K562 (cell line): Measurements from ENCODE around the gene ZDHHC17. TPM values are rescaled to one million over a fixed set of nuclear protein-coding genes. Genes with fewer than 3 reads are reported as not detected.

ENCODE experiments used
- BCOR ChIP-seq: fragments of 450-650 bp; IDR thresholded peaks from 2 replicates; pipeline ENCODE4 v1.6.1; 2016
- BRCA1 ChIP-seq, 2 experiments: fragments of 450-650 bp in 1 of 2; sonication (generic) in 1 of 2; formaldehyde crosslinking in 1 of 2; IDR thresholded peaks; 2 replicates each; pipeline versions ENCODE4 v1.5.0 to v1.6.1; 2017 to 2020; ENCODE audit warnings: mild to moderate bottlenecking in 1 of 2, missing genetic modification reagents in 1 of 2
- CBFA2T3 ChIP-seq: fragments of 450-650 bp; IDR thresholded peaks from 2 replicates; pipeline ENCODE4 v1.6.1; 2017
- CSDE1 ChIP-seq, 2 experiments: fragments of 450-650 bp; IDR thresholded peaks; 2 replicates each; pipeline ENCODE4 v1.6.1; 2016; ENCODE audit warnings: mild to moderate bottlenecking in 1 of 2
- FUS ChIP-seq: fragments of 200-400 bp; formaldehyde crosslinking; optimal IDR thresholded peaks from 2 replicates; pipeline ENCODE3; 2017; ENCODE audit warnings: low read depth, low read length
- KLF10 ChIP-seq: fragments of 250-450 bp; sonication (Bioruptor Pico); IDR thresholded peaks from 2 replicates; pipeline ENCODE4 v1.6.1; 2021; ENCODE audit warnings: matching md5 sums
- KLF16 ChIP-seq: IDR thresholded peaks from 2 replicates; pipeline ENCODE4 v1.6.1; 2016; ENCODE audit warnings: antibody characterized with exemption
- MCM5 ChIP-seq: fragments of 450-650 bp; IDR thresholded peaks from 2 replicates; pipeline ENCODE4 v1.6.1; 2016; ENCODE audit warnings: low read depth
- NCOA6 ChIP-seq: fragments of 450-650 bp; IDR thresholded peaks from 2 replicates; pipeline ENCODE4 v1.6.1; 2017; ENCODE audit warnings: mild to moderate bottlenecking
- NCOR1 ChIP-seq: fragments of 450-650 bp; IDR thresholded peaks from 2 replicates; pipeline ENCODE4 v1.6.1; 2016; ENCODE audit warnings: mild to moderate bottlenecking, moderate library complexity
- NFYB ChIP-seq: IDR thresholded peaks from 2 replicates; pipeline ENCODE4 v1.6.1; 2011; ENCODE audit warnings: mild to moderate bottlenecking, moderate library complexity; ENCODE audit not compliant: insufficient read length; ENCODE audit errors: extremely low read depth
- RBM15 ChIP-seq: fragments of 200-400 bp; formaldehyde crosslinking; IDR thresholded peaks from 2 replicates; pipeline ENCODE4 v1.6.1; 2018; ENCODE audit warnings: mild to moderate bottlenecking, low read length, moderate library complexity; ENCODE audit not compliant: insufficient read depth
- RNF2 ChIP-seq: sonication (generic); IDR thresholded peaks from 2 replicates; pipeline ENCODE4 v1.6.1; 2016
- SMAD1 ChIP-seq: fragments of 150-350 bp; IDR thresholded peaks from 2 replicates; pipeline ENCODE4 v1.6.1; 2014; ENCODE audit warnings: low read length, low read depth; ENCODE audit not compliant: partially characterized antibody
- SREBF1 ChIP-seq: fragments of 150-350 bp; IDR thresholded peaks from 2 replicates; pipeline ENCODE4 v1.6.1; 2014; ENCODE audit warnings: antibody characterized with exemption, low read depth, low read length, borderline replicate concordance
- TAF9B ChIP-seq: fragments of 450-650 bp; IDR thresholded peaks from 2 replicates; pipeline ENCODE4 v1.6.1; 2018; ENCODE audit warnings: mild to moderate bottlenecking; ENCODE audit not compliant: partially characterized antibody
- TRIM24 ChIP-seq, 2 experiments: fragments of 450-650 bp; IDR thresholded peaks; 2 replicates each; pipeline ENCODE4 v1.6.1; 2016
- ZNF224 ChIP-seq: sonication (generic); formaldehyde crosslinking; IDR thresholded peaks from 2 replicates; pipeline ENCODE4 v1.8.0; 2022; ENCODE audit warnings: mild to moderate bottlenecking, missing genetic modification reagents
- ZNF354B ChIP-seq: fragments of 250-450 bp; sonication (Bioruptor Pico); IDR thresholded peaks from 2 replicates; pipeline ENCODE4 v1.4.0; 2020
- ZNF707 ChIP-seq: fragments of 250-450 bp; sonication (Bioruptor Pico); conservative IDR thresholded peaks from 2 replicates; pipeline ENCODE4 v1.8.0; 2022; ENCODE audit warnings: inconsistent platforms, mild to moderate bottlenecking, moderate library complexity
- polyA plus RNA-seq, 8 experiments: library from polyadenylated mRNA; depleted of rRNA in 4 of 8; stranded (reverse) in 5 of 8; unstranded in 3 of 8; fragments of >200 nt; fragmentation: Nextera tagmentation in 2 of 8; fragmentation: Illumina TruSeq in 1 of 8; extraction: Ambion mirVana in 2 of 8; extraction: Trizol in 1 of 8; gene quantifications; 2 replicates each; pipeline versions ENCODE4 v1.2.1 to v1.2.3, GENCODE V29; 2011 to 2014; ENCODE audit warnings: inconsistent platforms in 1 of 8, missing spikeins in 1 of 8
- total RNA-seq, 7 experiments: library from RNA; depleted of rRNA in 6 of 7; stranded (reverse); fragments of >200 nt in 6 of 7; fragmentation: Illumina TruSeq in 2 of 7; extraction: Trizol in 2 of 7; gene quantifications; 2 replicates each; pipeline versions ENCODE4 v1.2.1 to v1.2.3, GENCODE V29; 2011 to 2021; ENCODE audit warnings: low replicate concordance in 1 of 7
- TF ChIP-seq, protein P1 (sequence below), 2 experiments: fragments of 450-650 bp; conservative IDR thresholded peaks; 2 replicates each; pipeline ENCODE4 v1.6.1; 2017; ENCODE audit warnings: mild to moderate bottlenecking in 2 of 2, moderate library complexity in 2 of 2
- TF ChIP-seq, protein P2 (sequence below): IDR thresholded peaks from 2 replicates; pipeline ENCODE4 v1.6.1; 2014; ENCODE audit warnings: antibody characterized with exemption
- TF ChIP-seq, protein P3 (sequence below): sonication (generic); formaldehyde crosslinking; IDR thresholded peaks from 2 replicates; pipeline ENCODE4 v1.8.0; 2022; ENCODE audit warnings: mild to moderate bottlenecking, missing genetic modification reagents
- TF ChIP-seq, protein P4 (sequence below), 2 experiments: fragments of 450-650 bp; IDR thresholded peaks; 2 replicates each; pipeline ENCODE4 v1.6.1; 2016
- TF ChIP-seq, protein P5 (sequence below), 2 experiments: fragments of 450-650 bp in 1 of 2; sonication (generic) in 1 of 2; formaldehyde crosslinking in 1 of 2; IDR thresholded peaks in 1 of 2; conservative IDR thresholded peaks in 1 of 2; 2 replicates each; pipeline versions ENCODE4 v1.6.1 to v1.8.1; 2016 to 2023; ENCODE audit warnings: mild to moderate bottlenecking in 2 of 2, moderate library complexity in 2 of 2, inconsistent platforms in 1 of 2, missing genetic modification reagents in 1 of 2

ZDHHC17 gene
- total and polyA plus RNA-seq, 9 of the 15 experiments (the other 6 are each of a cell fraction or from before 2014, with no cell fraction given): 6.7 to 66.0 (median 27.5) TPM

DNA sequence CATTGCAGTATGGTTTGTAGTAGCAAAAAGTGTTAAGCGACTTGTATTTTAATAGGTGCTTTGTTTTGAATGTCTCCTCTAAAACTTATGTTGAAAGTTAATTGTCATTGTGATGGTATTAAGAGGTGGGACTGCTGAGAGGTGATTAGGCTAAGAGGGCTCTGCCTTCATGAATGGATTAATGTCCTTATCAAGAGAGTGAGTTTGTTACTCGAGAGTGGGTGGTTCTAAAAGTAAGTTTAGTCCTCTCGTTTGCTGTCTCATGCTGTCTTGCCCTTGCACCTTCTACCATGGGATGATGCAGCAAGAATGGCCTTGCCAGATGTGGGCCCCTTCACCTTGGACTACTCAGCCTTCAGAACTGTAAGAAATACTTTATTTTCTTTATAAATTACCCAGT, 17.4 kb downstream of the ZDHHC17 start (continued):
- TF ChIP-seq, protein P1, sequence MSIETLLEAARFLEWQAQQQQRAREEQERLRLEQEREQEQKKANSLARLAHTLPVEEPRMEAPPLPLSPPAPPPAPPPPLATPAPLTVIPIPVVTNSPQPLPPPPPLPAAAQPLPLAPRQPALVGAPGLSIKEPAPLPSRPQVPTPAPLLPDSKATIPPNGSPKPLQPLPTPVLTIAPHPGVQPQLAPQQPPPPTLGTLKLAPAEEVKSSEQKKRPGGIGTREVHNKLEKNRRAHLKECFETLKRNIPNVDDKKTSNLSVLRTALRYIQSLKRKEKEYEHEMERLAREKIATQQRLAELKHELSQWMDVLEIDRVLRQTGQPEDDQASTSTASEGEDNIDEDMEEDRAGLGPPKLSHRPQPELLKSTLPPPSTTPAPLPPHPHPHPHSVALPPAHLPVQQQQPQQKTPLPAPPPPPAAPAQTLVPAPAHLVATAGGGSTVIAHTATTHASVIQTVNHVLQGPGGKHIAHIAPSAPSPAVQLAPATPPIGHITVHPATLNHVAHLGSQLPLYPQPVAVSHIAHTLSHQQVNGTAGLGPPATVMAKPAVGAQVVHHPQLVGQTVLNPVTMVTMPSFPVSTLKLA (conservative IDR thresholded peaks at IDR 0.05): 0 out of 4 replicates have a peak, but pooled peaks of 1 of the 2 experiments have one; percentile 28
- no peak for TF ChIP-seq MCM5
- TF ChIP-seq TRIM24 (IDR thresholded peaks at IDR 0.05): peak; percentile 30 to 60; a peak in 2 of 4 replicates
- TF ChIP-seq, protein P2, sequence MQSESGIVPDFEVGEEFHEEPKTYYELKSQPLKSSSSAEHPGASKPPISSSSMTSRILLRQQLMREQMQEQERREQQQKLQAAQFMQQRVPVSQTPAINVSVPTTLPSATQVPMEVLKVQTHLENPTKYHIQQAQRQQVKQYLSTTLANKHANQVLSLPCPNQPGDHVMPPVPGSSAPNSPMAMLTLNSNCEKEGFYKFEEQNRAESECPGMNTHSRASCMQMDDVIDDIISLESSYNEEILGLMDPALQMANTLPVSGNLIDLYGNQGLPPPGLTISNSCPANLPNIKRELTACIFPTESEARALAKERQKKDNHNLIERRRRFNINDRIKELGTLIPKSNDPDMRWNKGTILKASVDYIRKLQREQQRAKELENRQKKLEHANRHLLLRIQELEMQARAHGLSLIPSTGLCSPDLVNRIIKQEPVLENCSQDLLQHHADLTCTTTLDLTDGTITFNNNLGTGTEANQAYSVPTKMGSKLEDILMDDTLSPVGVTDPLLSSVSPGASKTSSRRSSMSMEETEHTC: no peak
- TF ChIP-seq ZNF354B (CRISPR knock-in tag): no peak
- peak; percentile 15; the same call in 1 of the 2 replicates for TF ChIP-seq RNF2
- TF ChIP-seq TAF9B: peak; percentile 19
- TF ChIP-seq NCOA6: no peak
- no peak for TF ChIP-seq BCOR
- TF ChIP-seq NFYB: no peak
- no peak for TF ChIP-seq SMAD1
- no peak for TF ChIP-seq CSDE1 (IDR thresholded peaks at IDR 0.05)
- TF ChIP-seq KLF10 (CRISPR knock-in tag): no peak
- TF ChIP-seq ZNF707 (CRISPR knock-in tag): no peak
- TF ChIP-seq, protein P3, sequence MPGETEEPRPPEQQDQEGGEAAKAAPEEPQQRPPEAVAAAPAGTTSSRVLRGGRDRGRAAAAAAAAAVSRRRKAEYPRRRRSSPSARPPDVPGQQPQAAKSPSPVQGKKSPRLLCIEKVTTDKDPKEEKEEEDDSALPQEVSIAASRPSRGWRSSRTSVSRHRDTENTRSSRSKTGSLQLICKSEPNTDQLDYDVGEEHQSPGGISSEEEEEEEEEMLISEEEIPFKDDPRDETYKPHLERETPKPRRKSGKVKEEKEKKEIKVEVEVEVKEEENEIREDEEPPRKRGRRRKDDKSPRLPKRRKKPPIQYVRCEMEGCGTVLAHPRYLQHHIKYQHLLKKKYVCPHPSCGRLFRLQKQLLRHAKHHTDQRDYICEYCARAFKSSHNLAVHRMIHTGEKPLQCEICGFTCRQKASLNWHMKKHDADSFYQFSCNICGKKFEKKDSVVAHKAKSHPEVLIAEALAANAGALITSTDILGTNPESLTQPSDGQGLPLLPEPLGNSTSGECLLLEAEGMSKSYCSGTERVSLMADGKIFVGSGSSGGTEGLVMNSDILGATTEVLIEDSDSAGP (CRISPR knock-in tag): no peak
- no peak for TF ChIP-seq FUS
- TF ChIP-seq, protein P4, sequence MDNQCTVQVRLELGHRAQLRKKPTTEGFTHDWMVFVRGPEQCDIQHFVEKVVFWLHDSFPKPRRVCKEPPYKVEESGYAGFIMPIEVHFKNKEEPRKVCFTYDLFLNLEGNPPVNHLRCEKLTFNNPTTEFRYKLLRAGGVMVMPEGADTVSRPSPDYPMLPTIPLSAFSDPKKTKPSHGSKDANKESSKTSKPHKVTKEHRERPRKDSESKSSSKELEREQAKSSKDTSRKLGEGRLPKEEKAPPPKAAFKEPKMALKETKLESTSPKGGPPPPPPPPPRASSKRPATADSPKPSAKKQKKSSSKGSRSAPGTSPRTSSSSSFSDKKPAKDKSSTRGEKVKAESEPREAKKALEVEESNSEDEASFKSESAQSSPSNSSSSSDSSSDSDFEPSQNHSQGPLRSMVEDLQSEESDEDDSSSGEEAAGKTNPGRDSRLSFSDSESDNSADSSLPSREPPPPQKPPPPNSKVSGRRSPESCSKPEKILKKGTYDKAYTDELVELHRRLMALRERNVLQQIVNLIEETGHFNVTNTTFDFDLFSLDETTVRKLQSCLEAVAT (IDR thresholded peaks at IDR 0.05): no peak
- no peak for TF ChIP-seq ZNF224
- TF ChIP-seq, protein P5, sequence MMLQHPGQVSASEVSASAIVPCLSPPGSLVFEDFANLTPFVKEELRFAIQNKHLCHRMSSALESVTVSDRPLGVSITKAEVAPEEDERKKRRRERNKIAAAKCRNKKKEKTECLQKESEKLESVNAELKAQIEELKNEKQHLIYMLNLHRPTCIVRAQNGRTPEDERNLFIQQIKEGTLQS (IDR thresholded peaks at IDR 0.05): no peak
- TF ChIP-seq, protein P5 (CRISPR knock-in tag; conservative IDR thresholded peaks at IDR 0.05): no peak
- TF ChIP-seq BRCA1 (IDR thresholded peaks at IDR 0.05): no peak
- no peak for TF ChIP-seq BRCA1 (CRISPR knock-in tag; IDR thresholded peaks at IDR 0.05)
- peak; percentile 85 for TF ChIP-seq CBFA2T3
- TF ChIP-seq NCOR1: peak; percentile 65
- no peak for TF ChIP-seq SREBF1
- no peak for TF ChIP-seq KLF16
- TF ChIP-seq RBM15: no peak
